ENCODE data around the gene CYTH1.
A peak's percentile ranks its signal among the peaks of the same experiment; 100 is the strongest.
"Not testable (repeated sequence)": the region's sequence is repeated elsewhere in the genome, so short reads cannot be mapped to it uniquely, and the experiment has no call there.

The CYTH1 gene

DNA sequence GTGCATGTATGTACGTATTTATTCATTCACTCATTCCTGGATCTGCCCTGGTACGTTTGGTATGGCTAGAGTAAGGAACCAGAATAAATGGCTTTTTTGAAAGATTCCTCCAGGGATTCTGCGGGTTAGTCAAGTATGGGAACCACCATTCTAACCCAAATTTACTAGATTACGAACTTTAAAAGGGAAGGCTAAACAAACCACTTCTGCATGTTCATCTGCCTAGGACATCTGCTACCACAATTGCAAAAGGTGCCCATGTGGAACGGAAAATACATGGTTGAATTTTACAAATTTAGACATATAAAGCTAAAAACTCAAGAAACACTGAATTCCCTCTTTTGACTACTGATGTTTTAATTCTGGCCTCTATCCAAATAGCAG lies 22.1 kb downstream of the CYTH1 start:
- peak; percentile 39 for DNase-seq (ENCODE audit: low spot score)

DNA sequence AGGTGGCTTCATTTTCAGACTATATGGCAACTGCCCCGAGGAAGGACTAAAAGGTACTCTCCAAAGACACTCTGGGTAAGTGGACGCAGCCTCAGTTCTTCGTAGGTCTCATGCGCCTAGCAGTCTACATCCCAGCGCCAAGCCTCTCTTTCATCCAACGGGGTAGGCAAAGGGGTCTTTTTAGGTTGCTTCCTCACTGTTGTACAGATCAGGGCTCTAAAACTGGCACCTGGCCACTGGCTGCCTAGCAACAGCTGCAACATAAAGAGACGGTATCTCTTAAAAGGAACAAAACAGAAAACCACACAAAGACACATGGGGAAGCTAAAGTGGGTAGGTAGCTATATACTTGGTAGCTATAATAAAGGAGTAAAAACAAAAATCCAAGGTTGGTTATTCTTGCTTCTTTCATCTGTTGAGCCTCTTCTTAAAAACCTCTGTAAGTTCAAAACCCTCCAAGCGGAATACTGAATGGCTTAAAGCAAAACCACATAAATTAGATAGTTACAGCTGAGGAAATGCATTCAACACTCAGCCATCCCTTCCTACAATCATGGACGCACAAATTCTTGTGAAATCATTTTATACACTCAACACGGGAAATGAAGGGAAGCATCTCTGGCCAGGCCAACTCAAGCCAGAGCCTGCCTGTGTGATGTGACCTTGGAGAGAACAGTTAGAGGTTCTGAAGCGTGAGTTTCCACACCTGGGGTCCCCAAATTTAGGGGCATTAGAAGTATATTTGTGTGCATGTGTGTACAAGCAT lies 22.7 kb downstream of the CYTH1 start:
- DNase-seq (ENCODE audit: low spot score), result peak; percentile 50

DNA sequence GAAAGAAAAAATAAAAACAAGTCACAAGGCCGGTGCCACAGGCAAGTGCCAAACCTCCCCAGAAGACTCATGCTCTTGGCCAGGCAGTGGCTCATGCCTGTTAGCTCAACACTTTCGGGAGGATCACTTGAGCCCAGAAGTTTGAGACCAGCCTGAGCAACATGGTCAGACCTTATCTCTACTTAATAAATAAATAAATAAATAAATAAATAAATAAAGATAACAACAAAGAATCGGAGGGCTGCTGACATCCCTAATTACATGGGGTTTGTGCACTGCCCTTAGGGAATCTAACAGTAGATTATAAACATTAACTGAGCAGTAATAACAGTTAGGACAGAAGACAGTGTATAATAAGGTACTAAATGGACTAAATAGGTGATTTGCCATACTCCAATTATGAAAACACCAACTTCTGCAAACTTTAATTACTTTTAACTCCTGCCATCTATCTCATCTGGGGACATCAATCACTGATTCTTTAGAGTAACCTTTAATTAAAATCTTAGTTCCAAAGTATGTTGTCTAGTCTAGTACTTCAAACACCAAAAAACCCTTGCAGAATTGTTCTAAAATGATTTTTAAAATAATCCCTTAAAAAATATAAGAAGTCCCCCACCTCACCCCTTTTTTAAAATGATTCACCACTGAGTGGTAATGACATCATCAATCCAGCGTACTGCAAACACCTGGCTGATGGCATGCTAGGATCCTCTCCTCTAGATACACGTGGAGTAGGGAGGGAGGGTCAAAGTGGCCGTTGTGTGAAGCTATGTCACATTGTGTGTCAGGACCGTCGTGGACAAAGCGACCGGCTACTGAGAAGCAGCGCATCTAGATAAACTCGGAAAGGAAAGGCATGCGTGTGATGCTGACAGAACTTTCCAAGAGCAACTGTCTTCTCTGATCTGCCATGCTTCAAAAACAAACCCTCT lies 28.5 kb downstream of the CYTH1 start:
- DNase-seq (ENCODE audit: low spot score), result no peak

DNA sequence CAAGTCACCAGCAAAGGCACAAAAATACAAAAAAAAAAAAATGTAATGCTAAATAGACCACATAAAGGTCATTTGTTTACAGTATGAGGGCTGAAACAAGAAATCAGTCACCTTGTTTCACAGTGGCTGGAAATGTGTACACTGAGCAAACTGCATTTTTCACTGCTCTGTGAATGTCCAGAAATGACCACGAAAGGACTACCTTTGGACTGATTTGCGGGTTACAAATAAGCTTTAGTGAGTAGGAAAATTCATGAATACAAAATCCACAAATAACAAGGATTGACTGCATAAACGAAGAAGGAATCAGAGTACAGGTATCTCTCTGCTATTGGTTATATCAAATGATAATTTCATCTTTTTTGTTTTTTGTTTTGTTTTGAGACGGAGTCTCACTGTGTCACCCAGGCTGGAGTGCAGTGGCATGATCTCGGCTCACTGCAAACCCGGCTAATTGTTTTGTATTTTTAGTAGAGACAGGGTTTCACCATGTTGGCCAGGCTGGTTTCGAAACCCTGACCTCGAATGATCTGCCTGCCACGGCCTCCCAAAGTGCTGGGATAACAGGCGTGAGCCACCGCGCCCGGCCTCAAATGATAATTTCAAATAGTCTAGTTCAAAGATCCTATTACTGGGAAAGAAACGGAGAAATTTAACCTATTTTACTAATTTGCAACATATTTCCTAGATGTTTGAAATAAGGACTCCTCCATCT lies 30.5 kb downstream of the CYTH1 start:
- DNase-seq (ENCODE audit: low spot score), result no peak

DNA sequence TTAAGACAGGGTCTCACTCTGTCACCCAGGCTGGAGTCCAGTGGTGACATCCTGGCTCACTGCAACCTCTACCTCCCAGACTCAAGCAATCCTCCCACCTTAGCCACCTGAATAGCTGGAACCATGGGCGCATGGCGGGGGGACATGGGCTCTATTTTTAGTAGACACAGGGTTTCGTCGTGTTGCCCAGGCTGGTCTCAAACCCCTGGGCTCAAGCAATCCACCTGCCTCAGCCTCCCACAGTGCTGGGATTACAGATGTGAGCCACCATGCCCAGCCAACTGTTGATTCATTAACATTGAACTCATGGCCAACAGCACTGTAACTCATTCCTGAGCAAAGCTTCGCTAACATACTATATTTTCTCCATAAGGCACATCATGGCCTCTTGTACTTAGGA lies 31.1 kb downstream of the CYTH1 start:
- DNase-seq (ENCODE audit: low spot score), result not testable (repeated sequence)

DNA sequence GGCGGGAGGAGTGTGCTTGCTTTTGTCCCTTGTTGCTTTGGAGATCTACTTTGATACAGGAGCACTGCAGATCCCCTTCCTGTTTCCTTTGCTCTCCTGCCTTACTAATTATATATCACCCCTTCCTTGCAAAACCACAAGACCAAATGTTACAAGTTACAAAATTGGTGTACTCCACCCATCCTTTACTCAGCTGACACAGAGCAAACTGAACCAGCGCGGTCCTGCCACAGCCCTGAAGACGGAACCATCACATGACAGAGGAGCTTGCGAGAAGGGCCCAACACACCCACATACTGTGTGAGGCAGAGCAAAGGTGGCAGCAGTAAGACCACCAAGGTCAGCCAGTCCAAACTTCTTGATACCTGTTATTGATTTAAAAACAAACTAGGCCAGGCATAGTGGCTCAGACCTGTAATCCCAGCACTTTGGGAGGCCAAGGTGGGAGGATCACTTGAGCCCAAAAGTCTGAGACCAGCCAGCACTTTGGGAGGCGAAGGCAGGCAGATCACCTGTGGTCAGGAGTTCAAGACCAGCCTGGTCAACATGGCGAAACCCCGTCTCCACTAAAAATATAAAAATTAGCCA lies 33.2 kb downstream of the CYTH1 start:
- no peak for DNase-seq (ENCODE audit: low spot score)

DNA sequence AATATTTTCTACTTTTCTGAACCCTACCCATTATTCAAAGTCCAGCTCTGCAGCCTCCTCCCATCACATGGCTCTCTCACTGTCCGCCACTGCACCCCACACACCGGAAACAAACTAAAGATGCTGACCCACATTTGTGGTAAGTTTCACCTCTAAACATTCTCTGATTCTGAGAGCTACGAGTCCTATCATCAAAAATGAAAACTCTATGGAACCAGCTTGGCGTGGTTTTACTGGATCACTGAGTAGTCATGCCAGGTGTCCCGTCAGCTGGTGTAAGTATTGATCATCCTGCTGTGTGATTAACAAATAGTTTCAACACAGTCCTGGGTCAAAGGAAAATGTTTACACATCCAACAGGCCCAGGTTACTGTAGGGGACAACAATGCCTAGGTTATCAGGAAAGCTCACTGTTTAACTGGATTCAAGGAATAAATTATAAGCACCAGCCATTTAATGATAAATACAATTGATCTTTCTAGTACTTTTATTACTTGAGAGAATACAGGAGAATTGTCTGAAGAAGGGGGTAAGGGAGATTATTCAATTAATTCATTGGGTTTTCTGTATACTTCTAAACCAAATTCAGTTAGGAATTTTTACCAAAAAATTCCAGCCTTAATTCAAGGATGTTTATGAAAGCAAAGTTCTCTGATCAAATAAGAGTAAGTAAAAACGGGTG lies 33.9 kb downstream of the CYTH1 start:
- no peak for DNase-seq (ENCODE audit: low spot score)

DNA sequence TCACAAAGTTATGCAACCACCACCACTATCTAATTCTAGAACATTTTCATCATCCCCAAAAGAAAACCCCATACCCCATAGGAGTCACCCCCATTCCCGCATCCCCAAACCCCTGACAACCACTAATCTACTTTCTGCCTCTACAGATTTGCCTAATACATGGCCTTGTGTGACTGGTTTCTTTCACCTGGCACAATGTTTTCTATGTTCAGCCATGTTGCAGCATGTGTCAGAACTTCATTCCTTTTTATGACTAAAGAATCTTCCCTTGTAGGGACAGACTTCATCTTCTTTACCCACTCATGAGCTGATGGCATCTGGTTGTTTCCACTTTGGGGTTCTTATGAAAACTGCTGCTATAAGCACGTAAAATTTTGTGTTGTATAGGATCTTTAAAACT lies 34.6 kb downstream of the CYTH1 start:
- no peak for DNase-seq (ENCODE audit: low spot score)

DNA sequence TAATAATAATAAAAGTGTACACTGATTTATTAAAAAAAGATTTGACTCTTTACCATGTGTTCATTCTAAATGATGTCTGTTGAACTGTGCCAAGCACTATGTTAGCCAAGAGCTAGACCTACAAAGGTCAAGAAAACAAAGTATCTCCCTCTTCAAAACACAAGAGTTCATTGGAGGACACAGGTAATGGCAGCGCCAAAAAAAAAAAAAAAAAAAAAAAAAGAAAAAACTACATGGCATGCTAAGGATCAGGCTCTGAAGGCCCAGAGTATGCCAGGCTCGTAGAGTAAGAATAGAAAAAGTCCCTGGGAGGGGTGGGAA lies 35.2 kb downstream of the CYTH1 start:
- DNase-seq (ENCODE audit: low spot score), result no peak

DNA sequence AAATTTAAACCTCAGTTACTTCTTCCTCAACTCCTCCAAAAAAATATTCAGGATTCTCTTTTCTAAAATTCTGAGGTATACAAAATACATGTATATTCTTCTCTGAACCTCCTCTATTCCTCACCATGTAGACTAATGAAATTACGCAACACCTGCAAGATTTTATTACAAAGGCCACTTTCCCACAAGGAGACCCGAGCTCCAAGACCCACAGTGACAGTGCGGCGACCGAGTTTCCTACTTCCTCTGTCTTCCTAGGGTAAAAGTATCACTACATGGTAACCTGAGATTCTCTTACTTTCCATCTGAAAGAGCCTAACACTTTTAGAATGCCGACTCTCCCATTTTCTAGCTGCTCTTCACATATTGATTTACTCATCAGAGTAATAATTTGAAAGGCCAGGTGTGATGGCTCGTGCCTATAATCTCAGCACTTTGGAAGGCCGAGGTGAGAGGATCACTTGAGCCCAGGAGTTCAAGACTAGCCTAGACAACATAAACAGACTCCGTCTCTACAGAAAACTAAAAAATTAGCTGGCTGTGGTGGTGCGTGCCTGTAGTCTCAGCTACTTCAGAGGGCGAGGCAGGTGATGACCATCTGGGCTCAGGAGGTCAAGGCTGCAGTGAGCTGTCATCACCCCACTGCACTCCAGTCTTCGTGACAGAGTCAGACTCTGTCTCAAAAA lies 35.7 kb downstream of the CYTH1 start:
- DNase-seq (ENCODE audit: low spot score), result no peak

DNA sequence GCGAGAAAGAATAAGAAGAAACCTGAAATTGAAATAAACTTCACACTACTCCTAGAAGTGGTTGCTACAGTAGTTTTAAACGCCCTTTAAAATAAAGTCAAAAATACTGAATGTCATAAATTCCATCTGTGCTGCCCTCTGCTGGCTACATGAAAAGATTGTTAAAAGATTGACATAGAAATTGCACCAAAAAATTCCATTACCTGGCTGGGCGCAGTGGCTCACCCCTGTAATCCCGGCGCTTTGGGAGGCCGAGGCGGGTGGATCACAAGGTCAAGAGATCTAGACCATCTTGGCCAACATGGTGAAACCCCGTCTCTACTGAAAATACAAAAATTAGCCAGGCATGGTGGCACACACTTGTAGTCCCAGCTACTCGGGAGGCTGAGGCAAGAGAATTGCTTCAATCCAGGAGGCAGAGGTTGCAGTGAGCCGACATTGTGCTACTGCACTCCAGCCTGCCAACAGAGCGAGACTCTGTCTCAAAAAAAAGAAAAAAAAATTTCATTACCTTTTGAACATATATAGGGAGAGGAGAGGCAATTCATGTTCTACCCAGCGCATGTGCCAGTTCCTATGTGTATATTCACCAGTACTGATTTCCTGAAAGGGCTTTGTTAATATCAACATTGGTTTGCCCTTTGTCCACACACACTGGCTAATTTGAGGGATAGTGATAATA lies 36.5 kb downstream of the CYTH1 start:
- DNase-seq (ENCODE audit: low spot score), result no peak

DNA sequence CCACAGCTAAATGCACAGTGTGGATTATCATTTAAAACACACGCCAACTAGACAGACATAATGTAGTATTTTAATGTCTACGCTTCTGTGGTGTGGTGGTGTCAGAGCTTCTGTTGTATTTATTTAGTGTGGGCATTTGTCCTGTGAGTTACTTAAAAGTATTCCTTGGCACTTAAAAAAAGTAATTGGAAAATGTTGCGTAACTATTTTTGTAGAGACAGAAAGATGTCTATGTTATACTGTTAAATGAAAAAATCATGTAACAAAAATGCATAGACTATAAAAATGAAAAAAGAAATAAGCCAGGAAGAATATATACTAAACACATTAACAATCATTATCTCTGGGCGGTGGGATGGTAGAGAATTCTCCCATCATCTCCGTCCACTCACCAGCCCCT lies 39.2 kb downstream of the CYTH1 start:
- DNase-seq (ENCODE audit: low spot score), result no peak

DNA sequence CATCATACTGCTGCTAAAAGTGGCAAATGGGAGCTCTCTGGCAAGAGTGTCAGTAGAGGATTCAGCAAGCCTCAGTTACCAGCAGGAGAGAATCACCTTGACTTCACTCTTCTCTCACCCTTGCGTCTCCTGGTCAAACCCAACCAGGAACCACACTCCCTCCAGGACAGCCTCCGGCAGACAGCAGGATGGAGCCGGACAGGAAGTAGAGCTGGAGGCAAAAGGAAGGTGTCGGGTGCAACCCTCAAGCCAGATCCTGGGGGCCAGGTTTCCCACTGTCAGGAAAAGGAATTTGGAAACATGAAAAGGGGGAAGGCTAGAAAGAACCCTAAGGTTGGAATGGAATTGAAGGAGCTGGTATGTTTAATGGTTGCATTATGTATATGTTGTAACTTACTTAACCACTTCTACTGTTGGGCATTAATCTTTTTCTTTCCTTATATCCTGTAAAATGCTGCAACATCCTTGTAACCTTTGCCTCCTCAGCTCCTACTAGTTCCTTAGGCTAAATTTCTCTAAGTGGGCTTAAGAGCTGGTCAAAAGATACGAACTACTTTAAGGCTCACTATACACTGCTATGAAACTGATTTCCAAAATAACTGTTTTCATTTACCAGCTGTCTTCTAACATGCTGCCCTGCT lies 40.3 kb downstream of the CYTH1 start:
- DNase-seq (ENCODE audit: low spot score), result no peak

DNA sequence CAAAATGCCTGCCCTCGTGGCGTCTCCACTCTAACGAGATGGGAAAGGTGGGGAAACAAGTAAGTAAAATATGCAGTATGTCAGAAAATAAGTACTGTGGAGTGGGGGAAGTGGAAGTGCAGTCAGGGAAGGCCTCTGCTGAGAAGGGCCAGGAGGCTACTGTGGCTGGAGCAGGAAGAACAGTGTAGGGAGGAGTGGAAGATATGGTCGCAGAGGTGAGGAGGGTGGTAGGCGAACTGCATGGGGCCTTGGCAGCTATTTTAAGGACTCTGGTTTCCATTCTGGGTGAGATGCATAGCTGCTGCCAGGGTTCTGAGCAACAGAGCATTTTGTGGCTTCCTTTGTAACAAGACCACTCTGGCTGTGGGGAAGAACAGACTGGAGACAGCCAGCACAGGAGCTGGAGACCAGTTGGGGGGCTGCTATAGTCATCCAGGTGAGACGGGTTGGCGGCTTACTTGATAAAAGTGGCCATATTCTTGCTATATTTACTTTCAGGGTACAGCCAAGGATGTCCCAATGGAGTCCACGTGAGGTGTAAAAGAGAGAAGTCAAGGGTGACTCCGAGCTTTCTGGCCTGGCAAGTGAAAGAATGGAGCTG lies 42.6 kb downstream of the CYTH1 start:
- no peak for DNase-seq (ENCODE audit: low spot score)

DNA sequence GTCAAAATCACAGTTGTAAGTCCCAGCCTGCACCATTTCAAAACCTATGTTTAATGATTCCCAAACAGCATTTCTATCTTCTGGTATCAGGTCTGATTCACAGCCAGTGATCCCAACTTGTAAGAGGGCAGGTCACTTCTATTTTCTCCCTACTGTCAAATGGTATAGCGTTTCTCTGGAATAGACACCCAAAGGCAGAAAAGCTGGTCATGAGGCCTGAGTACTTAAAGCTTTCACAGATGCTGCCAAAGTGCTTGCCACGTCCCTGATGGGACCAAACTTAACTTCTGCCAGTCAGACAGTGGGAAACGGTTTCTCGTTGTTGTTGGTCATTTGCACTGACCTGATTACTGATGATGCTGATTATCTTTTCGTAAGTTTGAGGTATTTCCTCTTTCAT lies 43.4 kb downstream of the CYTH1 start:
- no peak for DNase-seq (ENCODE audit: low spot score)

DNA sequence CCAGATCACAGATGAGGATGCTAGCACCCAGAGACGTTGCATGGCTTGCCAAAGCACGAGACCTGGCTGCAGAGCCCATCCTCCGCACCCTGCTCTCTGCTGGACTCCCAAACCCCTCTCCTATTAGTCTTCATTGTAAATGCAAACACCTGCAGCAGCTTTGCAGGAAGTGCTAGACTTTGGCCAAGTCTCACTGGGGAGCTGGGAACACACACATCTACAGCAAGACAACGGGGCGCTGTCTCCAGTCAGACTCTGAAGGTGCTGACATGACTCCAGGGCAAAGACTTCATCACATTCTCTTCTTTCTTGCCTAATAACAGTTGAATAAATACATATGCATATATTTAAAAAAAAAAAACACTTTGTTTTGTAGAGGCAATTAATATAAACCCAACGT lies 43.8 kb downstream of the CYTH1 start:
- no peak for DNase-seq (ENCODE audit: low spot score)

DNA sequence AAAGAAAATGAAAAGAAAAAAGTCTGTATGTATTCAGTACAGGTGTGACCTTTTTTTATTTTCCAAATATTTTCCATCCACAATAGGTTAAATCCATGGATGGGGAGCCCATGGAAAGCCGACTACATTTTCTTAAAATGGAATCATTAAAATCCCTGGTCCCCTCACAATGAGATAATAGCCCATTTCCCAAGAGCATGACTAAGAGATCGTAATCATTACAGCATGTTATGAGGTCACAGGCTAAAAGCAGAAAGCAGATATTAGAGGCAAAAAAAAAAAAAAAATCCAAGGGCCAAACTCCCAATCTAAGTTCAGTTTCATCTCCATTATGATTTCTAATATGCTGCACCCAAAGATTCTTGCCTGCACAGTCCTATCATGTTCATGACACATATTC lies 44.7 kb downstream of the CYTH1 start:
- no peak for DNase-seq (ENCODE audit: low spot score)

DNA sequence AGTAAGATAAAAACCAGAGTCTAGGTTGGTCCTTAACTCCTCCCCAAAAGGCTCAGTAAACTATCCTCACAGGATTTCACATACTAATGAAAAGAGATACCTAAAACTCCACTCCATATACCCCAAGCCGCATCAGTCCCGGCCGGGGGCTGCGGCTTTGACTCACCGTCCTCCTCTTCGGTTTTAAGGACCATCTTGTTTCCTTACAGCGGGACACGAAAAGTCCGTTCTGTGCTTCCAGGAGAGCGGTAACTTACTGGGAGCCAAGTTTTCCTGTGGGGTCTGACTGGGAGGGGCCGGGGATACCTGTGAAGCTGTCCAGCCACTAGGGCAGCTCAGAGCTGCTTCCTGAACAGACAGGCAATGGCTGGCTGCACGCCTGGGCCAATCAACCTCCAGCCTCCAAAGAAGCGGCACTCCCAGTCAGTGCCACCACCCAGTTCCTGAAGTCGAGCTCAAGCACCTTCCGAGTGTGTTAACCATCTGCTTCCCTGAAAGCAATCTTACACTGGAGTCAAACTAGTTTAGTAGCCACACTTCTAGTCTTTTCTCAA lies 45.5 kb downstream of the CYTH1 start:
- no peak for DNase-seq (ENCODE audit: low spot score)

DNA sequence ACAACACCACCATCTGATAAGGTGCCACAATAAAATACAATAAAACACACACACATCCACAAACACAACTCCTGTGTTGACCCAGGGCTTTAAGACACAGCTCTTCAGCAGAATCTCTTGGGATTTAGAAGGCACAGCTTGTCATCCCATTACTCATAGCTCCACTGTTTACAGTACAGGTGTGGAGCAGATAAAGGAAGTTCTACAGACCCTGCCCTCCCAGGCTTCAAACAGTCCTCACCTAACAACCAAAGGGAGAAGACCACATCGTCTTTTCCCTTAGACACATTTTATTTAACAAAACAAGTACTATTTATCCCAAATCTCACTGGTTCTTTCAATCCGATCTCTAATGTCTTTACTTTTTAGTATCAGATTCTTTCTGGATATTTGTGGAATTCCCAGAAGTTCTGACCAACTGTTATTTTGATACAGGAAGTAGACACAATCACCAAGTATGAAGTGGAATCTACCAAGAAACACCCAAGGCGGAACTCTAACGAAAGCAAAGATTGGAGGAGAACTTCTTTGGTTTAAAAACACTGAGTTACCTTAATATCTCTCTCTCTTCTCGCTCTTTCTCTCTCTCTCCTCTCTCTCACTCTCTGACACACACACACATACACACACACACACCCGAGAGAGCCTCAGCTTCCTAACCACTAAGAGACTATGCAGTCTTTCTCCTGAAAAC lies 46.1 kb downstream of the CYTH1 start:
- DNase-seq (ENCODE audit: low spot score), result no peak
